K562 treated with DMSO at 1 percent for 4 hours (cell line): ENCODE data around the gene DNAJC5G. TPM values are rescaled to one million over a fixed set of nuclear protein-coding genes. Genes with fewer than 3 reads are reported as not detected.

Experiments used
- total RNA-seq: library from RNA; unstranded; fragments of 300-600 nt; gene quantifications from 2 replicates; pipeline ENCODE4 v1.2.3, GENCODE V29; 2022; ENCODE audit not compliant: insufficient read depth

Gene DNAJC5G, protein sequence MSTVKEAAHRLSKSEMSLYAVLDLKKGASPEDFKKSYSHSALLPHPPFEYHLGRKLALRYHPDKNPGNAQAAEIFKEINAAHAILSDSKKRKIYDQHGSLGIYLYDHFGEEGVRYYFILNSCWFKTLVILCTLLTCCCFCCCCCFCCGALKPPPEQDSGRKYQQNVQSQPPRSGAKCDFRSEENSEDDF
- not detected in 2 replicates for total RNA-seq

GRCh38 chr2:27275211-27276150, at the start of gene DNAJC5G:
TSS of gene DNAJC5G (plus strand) at chr2:27275433. CDS start at chr2:27276729, 1,296 bp downstream.

DNA sequence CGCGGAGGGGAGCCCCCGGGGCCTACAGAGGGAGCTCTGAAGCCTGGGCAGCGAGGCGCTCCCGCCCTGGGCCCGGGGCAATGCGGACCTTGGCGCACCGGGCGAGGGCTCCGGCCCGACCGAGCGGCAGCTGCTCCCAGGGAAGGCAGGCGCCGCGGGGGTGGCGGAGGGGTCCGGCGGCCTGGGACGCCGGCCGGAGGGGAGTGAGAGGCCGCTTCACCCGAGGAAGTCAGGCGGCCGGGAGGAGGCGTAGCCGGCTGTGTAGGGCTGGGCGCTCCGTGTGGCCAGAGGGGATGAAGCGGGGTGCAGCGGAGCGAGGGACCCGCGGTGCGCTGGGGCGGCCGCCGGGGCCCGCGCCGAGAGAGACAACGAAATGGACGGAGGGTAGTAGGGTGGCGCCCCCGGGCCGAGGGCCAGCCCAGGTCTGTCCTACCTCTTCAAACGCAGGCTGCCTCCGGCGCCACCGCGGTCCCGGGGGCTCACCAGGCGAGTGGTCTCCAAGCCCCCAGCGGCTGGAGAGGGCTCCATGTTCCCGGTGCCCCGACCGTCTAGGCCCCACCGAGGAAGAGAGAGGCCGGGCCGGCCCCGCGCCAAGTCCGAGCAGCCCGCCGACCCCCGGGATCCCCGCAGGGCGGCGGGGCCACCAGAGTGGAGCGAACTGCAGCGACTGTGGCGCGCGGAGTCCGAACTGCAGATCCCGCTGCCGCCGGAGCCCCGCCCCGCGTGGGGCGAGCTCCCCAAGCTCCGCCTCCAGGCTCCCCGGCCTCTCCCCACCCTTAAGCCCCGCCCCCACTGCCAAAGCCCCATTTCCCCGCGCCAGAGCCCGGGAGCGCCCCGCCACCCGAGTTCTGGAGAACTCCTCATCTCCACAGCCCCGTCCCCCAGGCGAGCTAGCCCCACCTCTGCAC, 12.6 kb upstream of the DNAJC5G start, which contains the start of gene SLC30A3:
Gene SLC30A3 (minus strand): TSS at position 669 of the 908 bp plus-strand sequence. CDS start 141 bp downstream, at position 528.

DNA sequence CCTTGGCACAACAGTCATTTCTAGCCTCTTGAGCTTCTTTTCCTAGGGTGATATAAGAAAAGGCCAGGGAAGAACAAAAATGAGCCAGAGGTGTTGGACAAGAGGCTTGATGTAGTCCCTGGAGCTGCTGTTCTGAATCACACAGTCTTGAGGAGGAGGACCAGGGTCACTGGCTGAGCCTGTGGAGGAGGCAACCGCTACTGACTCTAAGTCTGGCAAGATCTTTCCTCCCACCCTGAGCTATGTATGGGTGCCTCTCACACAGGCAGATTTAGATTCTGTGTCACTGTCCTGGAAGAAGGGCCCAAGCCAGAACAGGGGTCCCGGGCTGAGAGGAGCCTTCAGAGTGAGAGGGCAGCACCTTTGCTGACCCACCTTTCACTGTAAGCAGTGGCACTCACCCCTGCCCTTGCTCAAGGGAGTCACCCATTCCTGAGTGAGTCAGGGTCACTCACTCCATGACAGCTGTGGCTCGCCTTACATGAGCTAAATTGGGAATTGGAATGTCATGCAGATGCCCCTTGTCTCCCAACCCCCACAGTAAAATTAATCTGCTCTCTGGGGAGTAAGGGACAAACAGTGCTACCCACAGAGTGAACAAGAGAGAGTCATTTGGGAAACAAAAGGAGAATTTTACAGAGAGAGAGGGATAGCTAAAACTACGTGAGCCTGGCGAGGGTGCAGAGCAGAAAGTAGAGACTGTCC, 6.8 kb downstream of the DNAJC5G start, which contains the start of gene TRIM54:
Gene TRIM54 (plus strand): TSS at position 575 of the 705 bp plus-strand sequence. CDS start 303 bp downstream, outside the sequence.

DNA sequence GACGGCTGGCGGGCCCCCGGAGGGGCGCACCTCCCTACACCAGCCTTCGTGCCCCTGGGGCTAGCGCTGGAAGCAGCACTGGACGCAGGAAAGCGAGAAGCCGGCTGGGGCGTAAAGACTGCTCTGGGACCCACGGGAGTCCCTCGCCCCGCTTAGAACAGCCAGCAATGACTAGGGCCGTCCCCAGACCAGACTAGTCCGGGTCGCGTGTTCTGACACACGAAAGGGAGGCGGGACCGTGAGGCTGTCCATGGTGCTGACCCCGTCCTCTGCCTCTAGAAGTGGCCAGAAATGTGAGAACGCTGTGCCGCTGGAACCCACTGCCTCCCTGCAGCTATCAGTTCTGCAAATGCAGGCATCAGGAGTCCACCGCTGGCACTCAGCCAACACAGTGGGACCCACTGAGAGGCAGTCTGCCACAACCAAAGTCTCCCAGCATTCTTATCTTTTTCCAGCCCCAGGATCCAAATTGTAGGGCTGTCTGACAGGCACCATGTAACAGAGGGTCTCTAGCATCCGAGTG, 33.2 kb downstream of the DNAJC5G start, which contains the start of gene UCN:
Gene UCN (minus strand): TSS at position 87 of the 523 bp plus-strand sequence. CDS start 550 bp downstream, outside the sequence.

DNA sequence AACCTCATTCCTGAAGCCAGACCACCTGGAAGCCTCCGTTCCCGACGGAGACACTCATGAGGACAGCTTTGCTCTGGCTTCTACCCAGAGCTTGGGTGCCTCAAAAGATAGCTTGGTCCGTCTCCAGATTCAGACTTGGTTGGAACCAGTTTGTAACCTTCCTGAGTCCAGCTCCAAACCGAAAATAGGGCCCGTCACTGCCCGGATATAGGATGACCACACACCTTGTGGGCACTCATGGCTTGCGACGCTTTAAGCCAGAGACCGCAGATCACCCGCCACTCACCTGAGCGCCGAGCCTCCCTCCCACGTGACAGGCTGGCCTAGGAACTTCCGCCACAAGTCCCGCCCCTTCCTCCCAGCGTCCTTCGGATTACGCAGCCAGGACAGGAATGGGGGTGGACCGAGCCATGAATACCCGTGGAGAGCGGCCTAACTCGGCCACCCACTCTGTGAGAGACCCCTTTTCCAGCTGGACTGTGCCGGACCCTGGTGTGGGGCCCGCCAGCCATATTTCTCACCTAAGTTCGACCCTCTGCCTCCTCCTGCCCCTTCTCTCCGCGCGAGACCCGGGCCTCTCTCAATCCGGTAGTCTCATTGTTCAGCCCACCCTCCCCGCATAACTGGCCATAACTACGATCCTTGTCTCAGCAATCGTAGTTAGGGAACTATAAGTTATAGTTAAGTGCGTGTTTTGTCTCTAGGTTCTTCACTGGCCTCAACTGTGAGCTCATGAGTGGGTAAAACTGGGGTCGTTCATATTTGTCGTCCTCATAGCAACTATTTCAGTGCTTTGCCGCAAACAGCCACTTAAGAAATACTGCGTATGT, 47.7 kb downstream of the DNAJC5G start, which contains the start of gene MPV17:
Gene MPV17 (minus strand): TSS at position 332 of the 830 bp plus-strand sequence. CDS start 580 bp downstream, outside the sequence.

Other genes starting within 250 kb of the DNAJC5G start
- gene TMEM214, start 242.5 kb upstream of the DNAJC5G start, total RNA-seq, result 99.6 and 101 TPM in 2 replicates
- gene AGBL5, start 223.8 kb upstream of the DNAJC5G start, total RNA-seq, result 45.1 and 50.9 TPM in 2 replicates
- gene OST4, start 203.8 kb upstream of the DNAJC5G start, total RNA-seq, result 210 and 258 TPM in 2 replicates
- gene EMILIN1, start 196.8 kb upstream of the DNAJC5G start, total RNA-seq, result 1.2 and 1.4 TPM in 2 replicates
- 17.1 and 19.4 TPM in 2 replicates for gene KHK, start 188.7 kb upstream of the DNAJC5G start, total RNA-seq
- 1.3 TPM in 1 of 2 replicates, not detected in the other for gene CGREF1, start 156.3 kb upstream of the DNAJC5G start, total RNA-seq
- not detected in 2 replicates for gene ABHD1, start 151.6 kb upstream of the DNAJC5G start, total RNA-seq
- gene PREB, start 140.8 kb upstream of the DNAJC5G start, total RNA-seq, result 71.3 and 72.7 TPM in 2 replicates
- not detected in 2 replicates for gene PRR30, start 136.0 kb upstream of the DNAJC5G start, total RNA-seq
- not detected in 2 replicates for gene TCF23, start 126.4 kb upstream of the DNAJC5G start, total RNA-seq
- gene ATRAID, start 63.4 kb upstream of the DNAJC5G start, total RNA-seq, result 87.2 and 192 TPM in 2 replicates
- 36.2 and 42.0 TPM in 2 replicates for gene SLC5A6, start 63.2 kb upstream of the DNAJC5G start, total RNA-seq
- gene CAD, start 58.1 kb upstream of the DNAJC5G start, total RNA-seq, result 56.2 and 60.6 TPM in 2 replicates
- 0.60 and 1.5 TPM in 2 replicates for gene SLC30A3, start 12.4 kb upstream of the DNAJC5G start, total RNA-seq
- not detected in 2 replicates for gene TRIM54, start 7.0 kb downstream of the DNAJC5G start, total RNA-seq
- 5.5 and 7.0 TPM in 2 replicates for gene UCN, start 33.0 kb downstream of the DNAJC5G start, total RNA-seq
- gene MPV17, start 47.7 kb downstream of the DNAJC5G start, total RNA-seq, result 62.7 and 64.9 TPM in 2 replicates
- gene GTF3C2, start 81.3 kb downstream of the DNAJC5G start, total RNA-seq, result 36.2 and 43.2 TPM in 2 replicates
- gene EIF2B4, start 94.9 kb downstream of the DNAJC5G start, total RNA-seq, result 46.9 and 57.9 TPM in 2 replicates
- gene SNX17, start 95.2 kb downstream of the DNAJC5G start, total RNA-seq, result 72.9 and 81.1 TPM in 2 replicates
- gene ZNF513, start 105.3 kb downstream of the DNAJC5G start, total RNA-seq, result 10.0 and 12.0 TPM in 2 replicates
- gene PPM1G, start 134.2 kb downstream of the DNAJC5G start, total RNA-seq, result 126 and 139 TPM in 2 replicates
- 56.6 and 73.3 TPM in 2 replicates for gene NRBP1, start 153.2 kb downstream of the DNAJC5G start, total RNA-seq
- 1.9 TPM in 2 replicates for gene KRTCAP3, start 166.9 kb downstream of the DNAJC5G start, total RNA-seq
- 7.5 and 11.8 TPM in 2 replicates for gene IFT172, start 214.3 kb downstream of the DNAJC5G start, total RNA-seq
- gene FNDC4, start 219.8 kb downstream of the DNAJC5G start, total RNA-seq, result 19.7 and 20.8 TPM in 2 replicates
- gene GCKR, start 221.4 kb downstream of the DNAJC5G start, total RNA-seq, result 0.75 TPM in 1 of 2 replicates, not detected in the other